ENCODE results near the gene BST2. TPM values are rescaled to one million over a fixed set of nuclear protein-coding genes. Genes with fewer than 3 reads are reported as not detected.

Gene BST2
- total and polyA plus RNA-seq, 9 of the 15 experiments (the other 6 are each of a cell fraction or from before 2014, with no cell fraction given): 11.2 to 232 (median 151) TPM

DNA sequence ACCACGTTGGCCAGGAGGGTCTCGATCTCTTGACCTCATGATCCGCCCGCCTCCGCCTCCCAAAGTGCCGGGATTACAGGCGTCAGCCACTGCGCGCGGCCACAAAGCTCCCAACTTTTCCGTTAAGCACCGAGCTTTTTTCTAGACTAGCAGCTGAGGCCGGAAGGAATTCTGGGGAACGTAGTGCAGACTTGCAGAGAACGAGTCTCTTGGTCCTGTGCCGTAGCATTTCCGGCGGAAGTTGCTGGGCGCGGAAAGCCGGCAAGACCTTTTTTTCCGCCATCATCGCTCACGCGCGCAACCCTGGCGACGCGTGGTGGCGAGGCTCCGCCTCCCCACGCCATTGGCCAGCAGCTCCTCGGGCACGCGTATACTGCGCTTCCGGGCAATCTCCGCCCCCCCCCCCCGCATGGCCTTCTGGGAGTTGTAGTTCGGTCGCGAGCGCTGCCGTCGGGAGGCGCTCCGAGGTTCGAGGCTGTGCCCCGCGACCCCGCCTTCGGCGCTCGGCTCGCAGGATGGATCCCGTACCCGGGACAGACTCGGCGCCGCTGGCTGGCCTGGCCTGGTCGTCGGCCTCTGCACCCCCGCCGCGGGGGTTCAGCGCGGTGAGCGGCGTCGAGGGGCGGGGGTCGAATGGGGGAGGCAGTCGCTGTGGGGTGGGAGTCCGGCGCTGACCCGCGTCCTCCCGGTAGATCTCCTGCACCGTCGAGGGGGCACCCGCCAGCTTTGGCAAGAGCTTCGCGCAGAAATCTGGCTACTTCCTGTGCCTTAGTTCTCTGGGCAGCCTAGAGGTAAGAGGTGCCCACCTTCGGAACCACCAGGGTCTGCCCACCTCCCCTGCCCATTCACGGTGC lies 14.4 kb upstream of the BST2 start, which contains the start of gene MVB12A (continued):
- TF ChIP-seq, protein P1, sequence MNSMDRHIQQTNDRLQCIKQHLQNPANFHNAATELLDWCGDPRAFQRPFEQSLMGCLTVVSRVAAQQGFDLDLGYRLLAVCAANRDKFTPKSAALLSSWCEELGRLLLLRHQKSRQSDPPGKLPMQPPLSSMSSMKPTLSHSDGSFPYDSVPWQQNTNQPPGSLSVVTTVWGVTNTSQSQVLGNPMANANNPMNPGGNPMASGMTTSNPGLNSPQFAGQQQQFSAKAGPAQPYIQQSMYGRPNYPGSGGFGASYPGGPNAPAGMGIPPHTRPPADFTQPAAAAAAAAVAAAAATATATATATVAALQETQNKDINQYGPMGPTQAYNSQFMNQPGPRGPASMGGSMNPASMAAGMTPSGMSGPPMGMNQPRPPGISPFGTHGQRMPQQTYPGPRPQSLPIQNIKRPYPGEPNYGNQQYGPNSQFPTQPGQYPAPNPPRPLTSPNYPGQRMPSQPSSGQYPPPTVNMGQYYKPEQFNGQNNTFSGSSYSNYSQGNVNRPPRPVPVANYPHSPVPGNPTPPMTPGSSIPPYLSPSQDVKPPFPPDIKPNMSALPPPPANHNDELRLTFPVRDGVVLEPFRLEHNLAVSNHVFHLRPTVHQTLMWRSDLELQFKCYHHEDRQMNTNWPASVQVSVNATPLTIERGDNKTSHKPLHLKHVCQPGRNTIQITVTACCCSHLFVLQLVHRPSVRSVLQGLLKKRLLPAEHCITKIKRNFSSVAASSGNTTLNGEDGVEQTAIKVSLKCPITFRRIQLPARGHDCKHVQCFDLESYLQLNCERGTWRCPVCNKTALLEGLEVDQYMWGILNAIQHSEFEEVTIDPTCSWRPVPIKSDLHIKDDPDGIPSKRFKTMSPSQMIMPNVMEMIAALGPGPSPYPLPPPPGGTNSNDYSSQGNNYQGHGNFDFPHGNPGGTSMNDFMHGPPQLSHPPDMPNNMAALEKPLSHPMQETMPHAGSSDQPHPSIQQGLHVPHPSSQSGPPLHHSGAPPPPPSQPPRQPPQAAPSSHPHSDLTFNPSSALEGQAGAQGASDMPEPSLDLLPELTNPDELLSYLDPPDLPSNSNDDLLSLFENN (IDR thresholded peaks at IDR 0.05; ENCODE audit: low read depth in 2 of 2, low read length in 2 of 2): no peak
- peak; percentile 75 for TF ChIP-seq POLR2G (IDR thresholded peaks at IDR 0.05; ENCODE audit: low read depth, low read length)
- no peak for TF ChIP-seq ZNF717 (CRISPR knock-in tag; IDR thresholded peaks at IDR 0.05)
- TF ChIP-seq POLR2AphosphoS2 (IDR thresholded peaks at IDR 0.05; ENCODE audit: low read length): peak; percentile 98
- TF ChIP-seq SMARCA4 (IDR thresholded peaks at IDR 0.05): no peak
- TF ChIP-seq KDM5B (IDR thresholded peaks at IDR 0.05; ENCODE audit: insufficient replicate concordance, low read depth, low read length): peak; percentile 53
- TF ChIP-seq WHSC1 (IDR thresholded peaks at IDR 0.05; ENCODE audit: low read length): no peak
- TF ChIP-seq, protein P2, sequence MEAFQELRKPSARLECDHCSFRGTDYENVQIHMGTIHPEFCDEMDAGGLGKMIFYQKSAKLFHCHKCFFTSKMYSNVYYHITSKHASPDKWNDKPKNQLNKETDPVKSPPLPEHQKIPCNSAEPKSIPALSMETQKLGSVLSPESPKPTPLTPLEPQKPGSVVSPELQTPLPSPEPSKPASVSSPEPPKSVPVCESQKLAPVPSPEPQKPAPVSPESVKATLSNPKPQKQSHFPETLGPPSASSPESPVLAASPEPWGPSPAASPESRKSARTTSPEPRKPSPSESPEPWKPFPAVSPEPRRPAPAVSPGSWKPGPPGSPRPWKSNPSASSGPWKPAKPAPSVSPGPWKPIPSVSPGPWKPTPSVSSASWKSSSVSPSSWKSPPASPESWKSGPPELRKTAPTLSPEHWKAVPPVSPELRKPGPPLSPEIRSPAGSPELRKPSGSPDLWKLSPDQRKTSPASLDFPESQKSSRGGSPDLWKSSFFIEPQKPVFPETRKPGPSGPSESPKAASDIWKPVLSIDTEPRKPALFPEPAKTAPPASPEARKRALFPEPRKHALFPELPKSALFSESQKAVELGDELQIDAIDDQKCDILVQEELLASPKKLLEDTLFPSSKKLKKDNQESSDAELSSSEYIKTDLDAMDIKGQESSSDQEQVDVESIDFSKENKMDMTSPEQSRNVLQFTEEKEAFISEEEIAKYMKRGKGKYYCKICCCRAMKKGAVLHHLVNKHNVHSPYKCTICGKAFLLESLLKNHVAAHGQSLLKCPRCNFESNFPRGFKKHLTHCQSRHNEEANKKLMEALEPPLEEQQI (IDR thresholded peaks at IDR 0.05): no peak
- peak; percentile 79 for TF ChIP-seq CTBP1 (IDR thresholded peaks at IDR 0.05; ENCODE audit: borderline replicate concordance)
- TF ChIP-seq, protein P3, sequence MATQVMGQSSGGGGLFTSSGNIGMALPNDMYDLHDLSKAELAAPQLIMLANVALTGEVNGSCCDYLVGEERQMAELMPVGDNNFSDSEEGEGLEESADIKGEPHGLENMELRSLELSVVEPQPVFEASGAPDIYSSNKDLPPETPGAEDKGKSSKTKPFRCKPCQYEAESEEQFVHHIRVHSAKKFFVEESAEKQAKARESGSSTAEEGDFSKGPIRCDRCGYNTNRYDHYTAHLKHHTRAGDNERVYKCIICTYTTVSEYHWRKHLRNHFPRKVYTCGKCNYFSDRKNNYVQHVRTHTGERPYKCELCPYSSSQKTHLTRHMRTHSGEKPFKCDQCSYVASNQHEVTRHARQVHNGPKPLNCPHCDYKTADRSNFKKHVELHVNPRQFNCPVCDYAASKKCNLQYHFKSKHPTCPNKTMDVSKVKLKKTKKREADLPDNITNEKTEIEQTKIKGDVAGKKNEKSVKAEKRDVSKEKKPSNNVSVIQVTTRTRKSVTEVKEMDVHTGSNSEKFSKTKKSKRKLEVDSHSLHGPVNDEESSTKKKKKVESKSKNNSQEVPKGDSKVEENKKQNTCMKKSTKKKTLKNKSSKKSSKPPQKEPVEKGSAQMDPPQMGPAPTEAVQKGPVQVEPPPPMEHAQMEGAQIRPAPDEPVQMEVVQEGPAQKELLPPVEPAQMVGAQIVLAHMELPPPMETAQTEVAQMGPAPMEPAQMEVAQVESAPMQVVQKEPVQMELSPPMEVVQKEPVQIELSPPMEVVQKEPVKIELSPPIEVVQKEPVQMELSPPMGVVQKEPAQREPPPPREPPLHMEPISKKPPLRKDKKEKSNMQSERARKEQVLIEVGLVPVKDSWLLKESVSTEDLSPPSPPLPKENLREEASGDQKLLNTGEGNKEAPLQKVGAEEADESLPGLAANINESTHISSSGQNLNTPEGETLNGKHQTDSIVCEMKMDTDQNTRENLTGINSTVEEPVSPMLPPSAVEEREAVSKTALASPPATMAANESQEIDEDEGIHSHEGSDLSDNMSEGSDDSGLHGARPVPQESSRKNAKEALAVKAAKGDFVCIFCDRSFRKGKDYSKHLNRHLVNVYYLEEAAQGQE (IDR thresholded peaks at IDR 0.05; ENCODE audit: borderline replicate concordance): no peak
- TF ChIP-seq, protein P3 (CRISPR knock-in tag; IDR thresholded peaks at IDR 0.05; ENCODE audit: low read depth): peak; percentile 80; the same call in 1 of the 2 replicates
- no peak for TF ChIP-seq FOXA1 (IDR thresholded peaks at IDR 0.05; ENCODE audit: borderline replicate concordance)
- TF ChIP-seq ZNF311 (CRISPR knock-in tag; IDR thresholded peaks at IDR 0.05): no peak
